KOPT-K1 (cell line): ENCODE measurements around the gene HRH1.
"Not testable (repeated sequence)": the region's sequence is repeated elsewhere in the genome, so short reads cannot be mapped to it uniquely, and the experiment has no call there.

ENCODE experiments used
- H3K27ac ChIP-seq: fragments of 200-600 bp; sonication (generic); 2 replicates; pipeline ENCODE4 v1.5.1; 2016; ENCODE audit warnings: antibody characterized with exemption, mild to moderate bottlenecking, low read depth, low read length; ENCODE audit not compliant: poor library complexity, severe bottlenecking
- H3K36me3 ChIP-seq: fragments of 200-600 bp; sonication (generic); 2 replicates; pipeline ENCODE4 v1.5.1; 2017; ENCODE audit warnings: antibody characterized with exemption, mild to moderate bottlenecking, low read length, moderate library complexity; ENCODE audit not compliant: insufficient read depth
- H3K9me3 ChIP-seq: fragments of 200-600 bp; sonication (generic); 2 replicates; pipeline ENCODE4 v1.5.1; 2017; ENCODE audit warnings: antibody characterized with exemption, low read length, mild to moderate bottlenecking; ENCODE audit not compliant: insufficient read depth, poor library complexity, severe bottlenecking

Gene HRH1

GRCh38 chr3:11184328-11184969 lies 30.2 kb downstream of the HRH1 start:
- not testable (repeated sequence) for H3K27ac ChIP-seq, H3K9me3 ChIP-seq, H3K36me3 ChIP-seq

GRCh38 chr3:11185144-11185543 lies 30.9 kb downstream of the HRH1 start:
- Histone ChIP-seq H3K36me3 (no peaks in the 10 kb centered on the region), H3K9me3 (no peaks in the 10 kb centered on the region), H3K27ac (no peak overlapping the region)

GRCh38 chr3:11185564-11186317 lies 31.4 kb downstream of the HRH1 start:
- Histone ChIP-seq H3K9me3 (no peaks in the 10 kb centered on the region), H3K36me3 (no peaks in the 10 kb centered on the region), H3K27ac (no peak overlapping the region)

GRCh38 chr3:11186318-11186692 lies 32.0 kb downstream of the HRH1 start:
- Histone ChIP-seq H3K9me3 (no peaks in the 10 kb centered on the region), H3K36me3 (no peaks in the 10 kb centered on the region), H3K27ac (no peak overlapping the region)

- Histone ChIP-seq H3K9me3 (no peaks in the 10 kb centered on the region), H3K36me3 (no peaks in the 10 kb centered on the region), H3K27ac (no peak overlapping the region)
Measured at GRCh38 chr3:11186771-11187191, 32.5 kb downstream of the HRH1 start.

- no peaks in the 10 kb centered on the region for H3K9me3 ChIP-seq
- H3K36me3 ChIP-seq: no peaks in the 10 kb centered on the region
- no peak overlapping the region for H3K27ac ChIP-seq
Measured at GRCh38 chr3:11187681-11188080, 33.4 kb downstream of the HRH1 start.

- Histone ChIP-seq H3K9me3 (no peaks in the 10 kb centered on the region), H3K36me3 (no peaks in the 10 kb centered on the region), H3K27ac (no peak overlapping the region)
Measured at GRCh38 chr3:11188231-11188630, 33.9 kb downstream of the HRH1 start.

- H3K36me3 ChIP-seq: no peaks in the 10 kb centered on the region
- H3K9me3 ChIP-seq: no peaks in the 10 kb centered on the region
- H3K27ac ChIP-seq: no peak overlapping the region
Measured at GRCh38 chr3:11195201-11195600, 40.9 kb downstream of the HRH1 start.

- Histone ChIP-seq H3K9me3 (no peaks in the 10 kb centered on the region), H3K27ac (no peak overlapping the region), H3K36me3 (no peaks in the 10 kb centered on the region)
Measured at GRCh38 chr3:11195721-11196332, 41.5 kb downstream of the HRH1 start.

- Histone ChIP-seq H3K36me3 (no peaks in the 10 kb centered on the region), H3K9me3 (no peaks in the 10 kb centered on the region), H3K27ac (no peak overlapping the region)
Measured at GRCh38 chr3:11197484-11197883, 43.2 kb downstream of the HRH1 start.

GRCh38 chr3:11198070-11198469 lies 43.8 kb downstream of the HRH1 start:
- Histone ChIP-seq H3K27ac (no peak overlapping the region), H3K36me3 (no peaks in the 10 kb centered on the region), H3K9me3 (no peaks in the 10 kb centered on the region)

GRCh38 chr3:11198495-11198894 lies 44.2 kb downstream of the HRH1 start:
- Histone ChIP-seq H3K9me3 (no peaks in the 10 kb centered on the region), H3K27ac (no peak overlapping the region), H3K36me3 (no peaks in the 10 kb centered on the region)

GRCh38 chr3:11199902-11200845 lies 45.9 kb downstream of the HRH1 start:
- Histone ChIP-seq H3K36me3 (no peaks in the 10 kb centered on the region), H3K27ac (no peak overlapping the region), H3K9me3 (no peaks in the 10 kb centered on the region)

GRCh38 chr3:11201251-11202019 lies 47.1 kb downstream of the HRH1 start:
- Histone ChIP-seq H3K9me3 (no peaks in the 10 kb centered on the region), H3K27ac (no peak overlapping the region), H3K36me3 (no peaks in the 10 kb centered on the region)
